WTC11 (cell line): Measurements from ENCODE around the gene U2SURP.

ENCODE experiments used
- AFF4 ChIP-seq: sonication (generic); formaldehyde crosslinking; IDR thresholded peaks from 2 replicates; pipeline ENCODE4 v1.8.1; 2023; ENCODE audit warnings: mild to moderate bottlenecking, missing genetic modification reagents, borderline replicate concordance
- CREB1 ChIP-seq: sonication (generic); formaldehyde crosslinking; IDR thresholded peaks from 2 replicates; pipeline ENCODE4 v1.8.0; 2023; ENCODE audit warnings: mild to moderate bottlenecking, missing genetic modification reagents
- ESRRA ChIP-seq: sonication (generic); formaldehyde crosslinking; IDR thresholded peaks from 2 replicates; pipeline ENCODE4 v1.8.1; 2022; ENCODE audit warnings: mild to moderate bottlenecking, missing genetic modification reagents, borderline replicate concordance
- HMGXB4 ChIP-seq: sonication (generic); formaldehyde crosslinking; IDR thresholded peaks from 2 replicates; pipeline ENCODE4 v1.8.1; 2023; ENCODE audit warnings: mild to moderate bottlenecking, moderate library complexity, missing genetic modification reagents
- JUN ChIP-seq: sonication (generic); formaldehyde crosslinking; IDR thresholded peaks from 2 replicates; pipeline ENCODE4 v1.8.0; 2023; ENCODE audit warnings: mild to moderate bottlenecking, missing genetic modification reagents
- MAX ChIP-seq: sonication (generic); formaldehyde crosslinking; IDR thresholded peaks from 2 replicates; pipeline ENCODE4 v1.8.0; 2022; ENCODE audit warnings: mild to moderate bottlenecking, missing genetic modification reagents
- NR2C2 ChIP-seq: sonication (generic); formaldehyde crosslinking; IDR thresholded peaks from 2 replicates; pipeline ENCODE4 v1.8.0; 2022; ENCODE audit warnings: mild to moderate bottlenecking, missing genetic modification reagents
- ZNF671 ChIP-seq: fragments of 250-450 bp; sonication (Bioruptor Pico); IDR thresholded peaks from 2 replicates; pipeline ENCODE4 v1.8.0; 2021; ENCODE audit warnings: mild to moderate bottlenecking
- TF ChIP-seq, protein P1 (sequence below): fragments of 200-600 bp; IDR thresholded peaks from 2 replicates; pipeline ENCODE4 v1.8.0; 2022; ENCODE audit warnings: antibody characterized with exemption
- TF ChIP-seq, protein P2 (sequence below): sonication (generic); formaldehyde crosslinking; IDR thresholded peaks from 2 replicates; pipeline ENCODE4 v1.8.1; 2023; ENCODE audit warnings: mild to moderate bottlenecking, missing genetic modification reagents, moderate library complexity

DNA sequence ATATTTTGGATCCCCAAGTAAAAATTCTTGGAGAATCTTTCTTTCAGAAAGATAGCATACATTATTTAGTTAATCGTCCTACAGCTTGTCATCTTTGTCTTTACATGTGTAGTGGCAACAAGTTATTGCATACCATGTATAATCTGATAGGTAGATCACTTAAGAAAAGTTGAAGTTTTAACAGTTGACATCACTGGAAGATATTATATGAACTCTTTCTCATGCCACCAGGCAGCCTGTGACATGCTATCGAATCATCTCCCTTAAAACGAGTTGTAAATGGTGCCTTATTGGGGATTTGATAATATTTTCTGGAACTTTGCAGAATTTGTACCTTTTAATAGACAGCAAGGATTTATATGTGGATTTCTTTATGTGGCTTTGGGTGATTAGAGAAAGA, 8.7 kb downstream of the U2SURP start:
- TF ChIP-seq ZNF671 (CRISPR knock-in tag) (no peak), AFF4 (CRISPR knock-in tag) (no peak), ESRRA (CRISPR knock-in tag) (no peak), NR2C2 (CRISPR knock-in tag) (no peak), CREB1 (CRISPR knock-in tag) (no peak), MAX (CRISPR knock-in tag) (no peak), HMGXB4 (CRISPR knock-in tag) (no peak), JUN (CRISPR knock-in tag) (no peak)
- TF ChIP-seq, protein P1, sequence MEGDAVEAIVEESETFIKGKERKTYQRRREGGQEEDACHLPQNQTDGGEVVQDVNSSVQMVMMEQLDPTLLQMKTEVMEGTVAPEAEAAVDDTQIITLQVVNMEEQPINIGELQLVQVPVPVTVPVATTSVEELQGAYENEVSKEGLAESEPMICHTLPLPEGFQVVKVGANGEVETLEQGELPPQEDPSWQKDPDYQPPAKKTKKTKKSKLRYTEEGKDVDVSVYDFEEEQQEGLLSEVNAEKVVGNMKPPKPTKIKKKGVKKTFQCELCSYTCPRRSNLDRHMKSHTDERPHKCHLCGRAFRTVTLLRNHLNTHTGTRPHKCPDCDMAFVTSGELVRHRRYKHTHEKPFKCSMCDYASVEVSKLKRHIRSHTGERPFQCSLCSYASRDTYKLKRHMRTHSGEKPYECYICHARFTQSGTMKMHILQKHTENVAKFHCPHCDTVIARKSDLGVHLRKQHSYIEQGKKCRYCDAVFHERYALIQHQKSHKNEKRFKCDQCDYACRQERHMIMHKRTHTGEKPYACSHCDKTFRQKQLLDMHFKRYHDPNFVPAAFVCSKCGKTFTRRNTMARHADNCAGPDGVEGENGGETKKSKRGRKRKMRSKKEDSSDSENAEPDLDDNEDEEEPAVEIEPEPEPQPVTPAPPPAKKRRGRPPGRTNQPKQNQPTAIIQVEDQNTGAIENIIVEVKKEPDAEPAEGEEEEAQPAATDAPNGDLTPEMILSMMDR: no peak
- TF ChIP-seq, protein P2, sequence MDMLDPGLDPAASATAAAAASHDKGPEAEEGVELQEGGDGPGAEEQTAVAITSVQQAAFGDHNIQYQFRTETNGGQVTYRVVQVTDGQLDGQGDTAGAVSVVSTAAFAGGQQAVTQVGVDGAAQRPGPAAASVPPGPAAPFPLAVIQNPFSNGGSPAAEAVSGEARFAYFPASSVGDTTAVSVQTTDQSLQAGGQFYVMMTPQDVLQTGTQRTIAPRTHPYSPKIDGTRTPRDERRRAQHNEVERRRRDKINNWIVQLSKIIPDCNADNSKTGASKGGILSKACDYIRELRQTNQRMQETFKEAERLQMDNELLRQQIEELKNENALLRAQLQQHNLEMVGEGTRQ (CRISPR knock-in tag): no peak
